NCI-H1436 (cell line): Measurements from ENCODE around the gene SZT2.
"Not testable (repeated sequence)": the region's sequence is repeated elsewhere in the genome, so short reads cannot be mapped to it uniquely, and the experiment has no call there.

Experiments used
- DNase-seq: peaks from one replicate; lab custom pipeline; 2025; lab: John Stamatoyannopoulos, UW

Gene SZT2

GRCh38 chr1:43363283-43363934 lies 26.3 kb upstream of the SZT2 start:
- DNase-seq: no peak

GRCh38 chr1:43363935-43364525 lies 25.7 kb upstream of the SZT2 start:
- no peak for DNase-seq

- no peak for DNase-seq
Measured at GRCh38 chr1:43365678-43366077, 24.0 kb upstream of the SZT2 start.

GRCh38 chr1:43366179-43366578 lies 23.5 kb upstream of the SZT2 start:
- no peak for DNase-seq

- DNase-seq: no peak
Measured at GRCh38 chr1:43366601-43367025, 23.1 kb upstream of the SZT2 start.

- no peak for DNase-seq
Measured at GRCh38 chr1:43367026-43367903, 22.4 kb upstream of the SZT2 start.

GRCh38 chr1:43367904-43368645 lies 21.6 kb upstream of the SZT2 start, which contains the start of gene ELOVL1:
TSS of gene ELOVL1 (minus strand) at chr1:43368011. CDS start at chr1:43365609, 2,402 bp downstream.
- peak; percentile 75 for DNase-seq

GRCh38 chr1:43368646-43369020 lies 21.1 kb upstream of the SZT2 start:
- no peak for DNase-seq

- DNase-seq: not testable (repeated sequence)
Measured at GRCh38 chr1:43369779-43370178, 19.9 kb upstream of the SZT2 start.

GRCh38 chr1:43370564-43370963 lies 19.1 kb upstream of the SZT2 start:
- no peak for DNase-seq

GRCh38 chr1:43372172-43372571 lies 17.5 kb upstream of the SZT2 start:
- no peak for DNase-seq

GRCh38 chr1:43373066-43373940 lies 16.4 kb upstream of the SZT2 start:
- DNase-seq: no peak

- DNase-seq: no peak
Measured at GRCh38 chr1:43376723-43377235, 12.9 kb upstream of the SZT2 start.

GRCh38 chr1:43377831-43378230 lies 11.9 kb upstream of the SZT2 start:
- DNase-seq: no peak

- DNase-seq: no peak
Measured at GRCh38 chr1:43379476-43379875, 10.2 kb upstream of the SZT2 start.

GRCh38 chr1:43381612-43382011 lies 8.1 kb upstream of the SZT2 start:
- DNase-seq: no peak

GRCh38 chr1:43382027-43382779 lies 7.5 kb upstream of the SZT2 start:
- DNase-seq: no peak

- no peak for DNase-seq
Measured at GRCh38 chr1:43383449-43383848, 6.2 kb upstream of the SZT2 start.

GRCh38 chr1:43386676-43387075 lies 3.0 kb upstream of the SZT2 start:
- DNase-seq: no peak

GRCh38 chr1:43387976-43388599 lies 1.6 kb upstream of the SZT2 start:
- DNase-seq: no peak
